NCI-H226 (cell line): ENCODE data around the gene ARPC5L.
"Not testable (repeated sequence)": the region's sequence is repeated elsewhere in the genome, so short reads cannot be mapped to it uniquely, and the experiment has no call there.

Experiments
- DNase-seq: peaks from one replicate; pipeline ENCODE4 v3.0.0-alpha.2; 2015

ARPC5L gene

DNA sequence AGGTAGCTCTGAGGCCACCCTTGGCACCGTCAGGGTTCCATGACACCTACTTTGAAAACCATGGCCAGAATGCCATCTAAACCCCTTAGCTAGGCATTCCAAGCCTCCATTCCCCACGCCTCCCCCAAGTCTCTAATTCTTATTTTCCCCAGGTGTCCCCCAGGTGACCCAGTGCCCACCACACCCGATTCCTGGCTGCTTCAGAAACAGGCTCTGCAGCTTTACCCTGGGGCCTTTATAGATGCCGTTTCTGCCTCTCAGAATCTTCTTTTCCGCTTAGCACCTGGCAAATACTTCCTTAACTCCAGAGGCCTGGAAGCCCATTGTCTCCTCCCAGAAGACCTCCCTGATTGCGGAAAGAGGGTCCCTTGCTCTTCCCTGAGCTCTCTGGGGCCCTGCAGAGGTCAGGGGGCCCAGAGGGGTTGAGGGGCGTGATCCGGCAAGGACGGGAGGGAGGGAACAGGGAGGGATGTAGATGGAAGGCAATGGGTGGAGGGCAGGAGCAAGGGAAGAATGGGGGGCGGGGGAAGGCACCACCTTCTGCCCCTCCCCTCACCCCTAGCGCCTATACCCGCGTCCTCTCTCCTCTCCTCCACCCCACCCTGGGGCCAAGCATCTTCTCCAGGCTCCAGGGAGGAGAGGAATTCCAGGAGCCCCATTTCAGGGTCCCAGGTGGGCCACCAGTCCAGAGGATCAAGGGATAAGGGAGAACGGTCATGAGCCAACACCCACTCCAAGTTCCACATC is 20.7 kb upstream of the ARPC5L start:
- no peak for DNase-seq

DNA sequence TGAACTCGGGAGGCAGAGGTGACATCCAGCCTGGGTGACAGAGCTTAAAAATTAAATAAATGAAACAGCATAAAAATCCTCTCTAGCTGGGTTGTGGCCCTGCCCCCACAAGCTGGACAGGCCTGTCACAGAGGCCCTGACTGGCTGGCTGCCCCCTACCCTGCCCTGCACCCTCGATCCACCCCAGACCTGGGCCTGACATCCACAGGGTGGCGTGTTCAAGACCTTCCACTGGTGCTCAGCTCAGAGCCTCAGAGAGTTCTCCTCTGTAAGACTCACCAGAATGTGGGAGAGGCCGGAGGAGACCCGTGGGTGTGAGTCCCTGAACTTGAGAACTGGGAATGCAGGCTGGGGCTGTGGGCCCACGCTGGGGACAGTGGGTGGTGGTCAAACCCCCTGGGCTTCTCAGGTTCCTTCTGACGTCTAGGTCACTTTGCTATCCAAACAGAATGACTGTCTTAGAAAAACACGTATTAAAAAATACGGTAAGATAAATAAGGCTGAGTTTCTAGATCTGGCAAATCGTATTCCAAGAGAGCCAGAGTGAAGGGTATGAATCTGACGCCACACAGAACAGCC is 18.4 kb upstream of the ARPC5L start:
- no peak for DNase-seq

DNA sequence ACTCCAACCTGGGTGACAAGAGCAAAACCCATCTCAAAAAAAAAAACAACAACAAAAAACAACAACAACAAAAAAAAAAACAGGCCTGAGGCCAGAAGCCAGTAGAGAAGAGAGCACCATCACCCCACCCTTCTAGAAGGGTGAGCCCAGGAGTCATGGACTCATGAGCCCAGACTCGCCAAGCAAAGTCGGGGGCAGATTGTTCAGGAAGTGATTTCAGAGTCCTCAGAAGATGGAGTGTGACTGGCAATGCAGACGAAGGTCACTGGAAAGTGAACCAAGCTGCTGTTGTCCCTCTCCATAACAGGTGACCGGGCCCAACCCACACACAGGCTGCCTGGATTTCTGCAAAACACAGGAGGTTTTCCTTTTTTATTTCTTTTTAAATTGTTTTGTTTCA is 17.6 kb upstream of the ARPC5L start:
- DNase-seq = no peak

DNA sequence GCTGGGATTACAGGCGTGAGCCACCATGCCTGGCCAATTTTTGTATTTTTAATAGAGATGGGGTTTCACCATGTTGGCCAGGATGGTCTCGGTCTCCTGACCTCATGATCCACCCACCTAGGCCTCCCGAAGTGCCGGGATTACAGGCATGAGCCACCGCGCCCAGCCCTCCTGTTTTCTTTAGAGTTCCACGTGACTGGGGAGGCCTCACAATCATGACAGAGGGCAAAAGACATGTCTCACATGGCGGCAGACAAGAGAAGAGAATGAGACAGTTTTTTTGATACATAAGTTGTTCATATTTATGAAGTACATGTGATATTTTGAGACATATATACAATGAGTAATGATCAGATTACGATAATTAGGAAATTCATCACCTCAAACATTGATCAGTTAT is 15.5 kb upstream of the ARPC5L start:
- not testable (repeated sequence) for DNase-seq

DNA sequence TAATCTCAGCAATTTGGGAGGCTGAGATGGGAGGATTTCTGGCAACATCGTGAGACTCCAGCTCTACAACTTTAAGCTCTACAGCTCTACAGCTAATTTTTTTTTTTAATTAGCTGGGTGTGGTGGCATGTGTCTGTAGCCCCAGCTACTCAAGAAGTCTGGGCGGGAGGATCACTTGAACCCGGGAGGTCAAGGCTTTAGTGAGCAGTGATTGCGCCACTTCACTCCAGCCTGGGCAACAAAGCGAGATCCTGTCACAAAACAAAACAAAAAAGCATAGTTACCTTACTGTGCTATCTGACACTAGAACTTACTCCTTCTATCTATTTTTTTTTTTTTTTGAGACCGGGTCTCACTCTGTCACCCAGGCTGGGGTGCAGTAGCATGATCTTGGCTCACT is 15.0 kb upstream of the ARPC5L start:
- no peak for DNase-seq

DNA sequence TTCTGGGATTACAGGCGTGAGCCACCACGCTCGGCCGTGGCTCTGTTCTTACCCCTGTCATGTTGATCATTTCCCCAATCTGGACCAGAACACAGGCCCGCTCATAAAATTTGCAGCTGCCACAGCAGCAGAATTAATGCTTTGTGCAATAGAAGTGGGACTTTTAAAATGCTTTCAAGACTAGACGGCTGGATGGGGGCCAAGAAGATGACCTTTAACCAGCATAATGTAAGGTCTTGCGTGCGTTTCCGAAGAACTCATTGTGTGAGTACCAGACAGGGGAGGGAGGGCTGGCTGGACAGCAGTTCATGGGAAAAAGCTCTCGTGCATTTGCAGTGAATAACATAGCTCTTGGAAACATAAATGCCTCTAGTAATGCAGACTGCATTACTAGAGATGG is 12.1 kb upstream of the ARPC5L start:
- no peak for DNase-seq

DNA sequence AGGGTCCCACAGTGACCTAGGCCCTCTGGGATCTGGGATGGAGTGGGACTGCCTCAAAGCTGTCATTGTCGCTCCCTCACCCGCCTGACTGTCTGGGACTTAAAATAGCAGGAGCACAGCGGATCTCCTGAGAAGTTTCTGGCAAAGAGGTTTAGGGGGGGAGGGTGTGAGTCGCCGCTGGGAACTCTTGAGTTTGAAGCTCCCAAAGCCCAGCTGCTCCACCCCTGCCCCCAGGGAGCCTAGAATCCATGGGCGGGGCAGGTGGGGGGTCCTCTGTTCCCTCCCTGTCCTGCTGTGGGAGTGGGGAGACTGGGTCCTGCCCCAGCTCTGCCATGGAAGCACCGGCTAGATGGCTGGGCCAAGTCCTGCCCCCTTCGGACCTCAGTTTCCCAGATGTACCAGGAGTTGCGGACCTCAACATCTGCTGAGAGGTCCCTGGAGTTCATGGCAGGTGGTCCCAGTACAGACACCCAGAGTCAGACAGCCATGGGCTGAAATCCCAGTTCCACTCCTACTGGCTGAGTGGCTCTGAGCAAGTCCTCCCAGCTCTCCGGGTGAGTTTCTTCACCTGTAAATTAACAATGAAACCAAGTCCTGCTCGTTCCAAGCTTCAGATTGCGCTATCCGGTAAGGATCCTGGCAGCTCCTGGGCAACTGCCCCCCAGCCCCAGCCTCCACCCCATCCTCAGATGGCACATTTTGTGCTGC is 9.7 kb upstream of the ARPC5L start:
- DNase-seq = no peak

DNA sequence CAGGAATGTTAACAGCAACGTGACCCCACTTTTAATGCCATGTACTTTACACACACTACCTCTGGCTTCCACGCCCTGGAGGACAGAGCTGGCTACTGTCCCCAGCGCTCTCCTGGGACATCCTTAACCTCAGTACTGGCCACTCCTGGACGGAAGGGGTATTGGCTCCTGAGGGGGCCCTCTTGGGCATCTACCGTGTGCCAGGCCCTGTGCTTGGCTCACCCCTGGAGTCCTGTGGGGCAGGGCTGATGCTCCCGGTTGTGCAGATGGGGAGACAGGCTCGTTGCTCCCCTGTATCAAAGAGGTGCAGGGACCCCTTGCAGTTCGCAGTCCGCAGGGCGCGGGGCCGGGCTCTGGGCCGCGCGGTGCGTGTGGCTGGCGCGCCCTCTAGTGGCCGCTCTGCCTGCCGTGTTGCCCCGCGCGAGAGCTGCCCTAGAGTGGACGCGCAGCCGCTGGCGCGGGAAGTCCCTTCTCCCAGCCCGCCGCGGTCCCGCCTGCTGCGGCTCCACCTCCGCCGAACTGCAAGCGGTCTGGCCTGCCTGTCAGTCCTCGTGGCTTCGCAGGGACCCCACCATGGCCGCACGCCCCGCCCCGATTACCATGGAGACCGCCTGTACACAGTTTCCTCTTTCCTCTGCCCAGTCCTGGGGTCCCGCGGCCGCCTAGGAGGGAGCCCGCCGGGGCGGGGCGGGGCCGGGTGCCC is 8.9 kb upstream of the ARPC5L start, which contains the start of gene WDR38:
Gene WDR38, plus strand, starts transcription at position 632 of the 703 bp plus-strand sequence. CDS start 72 bp downstream, outside the sequence.
- peak; percentile 60 for DNase-seq

DNA sequence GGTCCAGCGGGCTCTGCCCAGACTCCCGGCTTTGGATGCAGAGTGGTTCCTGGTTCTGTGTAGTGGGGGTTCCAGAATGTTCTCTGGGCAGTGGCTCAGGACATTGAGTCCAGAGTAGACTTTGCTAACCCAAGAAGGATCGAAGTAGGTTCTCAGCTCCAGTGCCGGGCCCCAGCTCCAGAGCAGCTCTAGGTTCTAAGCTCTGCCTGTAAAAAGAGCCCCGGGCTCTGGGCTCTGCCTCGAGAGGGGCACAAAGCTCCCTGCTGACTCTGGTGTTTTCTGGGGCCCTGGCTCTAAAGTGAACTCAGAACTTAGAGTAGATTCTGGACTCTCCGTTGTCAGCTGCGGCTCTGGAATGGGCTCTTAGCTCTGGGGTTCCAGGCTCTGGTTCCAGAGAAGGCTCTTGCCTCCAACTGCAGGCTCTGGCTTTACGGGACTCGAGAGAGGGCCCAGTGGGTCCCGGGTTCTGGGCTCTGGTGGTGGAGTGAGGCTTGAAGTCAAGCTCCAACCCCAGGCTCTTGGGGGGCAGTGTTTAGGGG is 8.3 kb upstream of the ARPC5L start:
- DNase-seq = no peak

DNA sequence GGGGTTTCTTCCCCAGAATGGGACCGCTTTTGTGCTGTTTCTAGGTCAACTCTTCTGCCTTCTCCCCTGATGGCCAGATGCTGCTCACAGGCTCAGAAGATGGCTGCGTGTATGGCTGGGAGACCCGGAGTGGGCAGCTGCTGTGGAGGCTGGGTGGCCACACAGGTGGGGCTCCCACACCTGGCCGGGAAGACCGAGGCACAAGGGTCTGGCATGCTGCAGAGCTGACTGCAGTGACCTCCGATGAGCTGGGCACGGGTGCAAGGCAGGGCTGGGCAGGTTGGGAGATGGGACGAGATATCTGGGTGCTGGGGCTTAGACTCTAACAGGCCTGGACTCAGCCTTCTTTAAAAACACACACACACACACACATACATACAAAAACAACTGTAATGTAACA is 7.8 kb upstream of the ARPC5L start:
- DNase-seq = no peak

DNA sequence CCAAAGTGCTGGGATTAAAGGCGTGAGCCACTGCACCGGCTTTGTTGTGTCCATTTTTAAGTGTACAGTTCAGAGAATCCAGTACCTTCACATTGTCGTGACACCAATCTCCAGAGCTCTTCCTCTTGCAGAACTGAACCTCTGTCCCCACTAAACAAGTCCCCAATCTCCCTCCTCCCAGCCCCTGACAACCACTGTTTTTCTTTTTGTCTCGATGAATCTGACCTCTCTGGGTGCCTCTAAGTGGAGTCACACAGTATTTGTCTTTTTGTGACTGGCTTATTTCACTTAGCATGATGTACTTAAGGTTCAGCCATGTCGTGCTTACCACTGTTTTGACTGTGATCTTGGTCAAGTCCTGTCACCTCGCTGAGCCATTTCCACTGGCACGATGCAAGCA is 7.1 kb upstream of the ARPC5L start:
- no peak for DNase-seq

DNA sequence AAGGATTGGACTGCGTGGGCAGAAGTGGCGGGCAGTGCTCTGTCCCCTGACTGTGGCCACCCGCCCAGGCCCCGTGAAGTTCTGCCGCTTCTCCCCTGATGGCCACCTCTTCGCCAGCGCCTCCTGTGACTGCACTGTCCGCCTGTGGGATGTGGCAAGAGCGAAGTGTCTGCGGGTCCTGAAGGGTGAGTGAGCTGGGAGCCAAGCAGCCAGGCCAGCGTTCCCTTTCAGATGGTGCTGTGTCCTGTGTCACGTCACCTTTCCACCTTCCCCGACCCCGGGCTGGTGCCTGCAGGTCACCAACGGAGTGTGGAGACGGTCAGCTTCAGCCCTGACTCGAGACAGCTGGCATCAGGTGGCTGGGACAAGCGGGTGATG is 6.4 kb upstream of the ARPC5L start:
- DNase-seq = no peak

DNA sequence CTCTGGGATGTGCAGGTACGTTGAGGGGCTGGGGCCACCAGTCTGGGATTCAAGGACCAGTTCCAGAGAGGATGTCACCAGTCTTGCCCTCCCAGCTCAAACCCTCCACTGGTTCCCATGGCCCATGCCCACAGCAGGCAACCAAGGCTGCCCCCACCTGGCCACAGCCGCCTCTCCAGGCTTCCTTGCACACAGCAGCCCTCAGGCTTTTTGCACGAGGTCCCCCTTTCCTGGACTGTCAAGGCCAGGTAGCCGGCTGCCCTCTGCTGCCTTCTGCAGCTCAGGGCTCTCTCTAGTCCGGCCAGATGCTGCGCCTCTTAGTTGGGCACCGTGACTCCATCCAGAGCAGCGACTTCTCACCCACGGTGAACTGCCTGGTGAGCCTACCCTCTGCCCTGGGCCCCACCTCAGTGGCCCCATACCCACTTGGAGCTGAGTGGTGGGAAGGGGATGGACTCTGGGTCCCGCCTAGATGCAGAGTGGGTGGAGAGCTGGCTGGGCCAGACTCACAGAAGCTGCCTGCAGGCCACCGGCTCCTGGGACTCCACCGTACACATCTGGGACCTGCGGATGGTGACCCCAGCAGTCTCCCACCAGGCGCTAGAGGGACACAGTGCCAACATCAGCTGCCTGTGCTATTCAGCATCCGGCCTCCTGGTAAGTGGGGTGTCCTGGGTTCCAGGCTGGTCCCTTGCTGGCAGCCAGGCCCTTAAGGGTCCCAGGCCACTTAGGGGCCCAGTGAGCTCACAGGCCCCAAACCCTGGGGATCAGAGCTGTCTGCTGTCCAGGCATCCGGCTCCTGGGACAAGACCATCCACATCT is 5.8 kb upstream of the ARPC5L start:
- DNase-seq = no peak

DNA sequence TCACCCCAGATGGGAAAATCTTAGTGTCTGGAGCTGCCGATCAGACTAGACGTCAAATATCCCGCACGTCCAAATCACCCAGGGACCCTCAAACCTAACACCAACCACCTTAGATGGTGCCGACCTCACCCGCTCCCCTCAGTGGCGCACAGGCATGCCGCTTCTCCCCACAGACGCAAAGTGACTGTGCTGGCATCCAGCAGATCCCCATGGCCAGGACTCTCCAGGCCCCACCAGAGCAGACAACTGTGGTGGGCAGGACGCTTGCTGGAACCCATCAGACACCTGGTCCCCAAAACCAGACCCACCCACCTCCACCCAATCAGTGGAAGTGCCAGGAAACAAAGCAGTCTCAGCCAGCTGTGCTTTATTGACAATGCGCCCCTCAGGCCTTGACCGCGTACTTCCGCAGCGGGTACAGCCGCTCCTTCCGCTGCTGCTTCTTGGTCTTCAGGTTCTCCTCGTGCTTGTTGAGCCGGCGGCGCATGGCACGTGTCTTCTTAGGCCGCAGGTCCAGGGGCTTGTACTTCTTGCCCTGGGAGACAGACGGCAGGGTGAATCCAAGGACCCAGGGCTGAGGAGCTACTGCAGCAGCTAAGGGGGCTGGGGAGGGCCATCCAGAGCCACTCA is 4.3 kb upstream of the ARPC5L start:
- DNase-seq = no peak

DNA sequence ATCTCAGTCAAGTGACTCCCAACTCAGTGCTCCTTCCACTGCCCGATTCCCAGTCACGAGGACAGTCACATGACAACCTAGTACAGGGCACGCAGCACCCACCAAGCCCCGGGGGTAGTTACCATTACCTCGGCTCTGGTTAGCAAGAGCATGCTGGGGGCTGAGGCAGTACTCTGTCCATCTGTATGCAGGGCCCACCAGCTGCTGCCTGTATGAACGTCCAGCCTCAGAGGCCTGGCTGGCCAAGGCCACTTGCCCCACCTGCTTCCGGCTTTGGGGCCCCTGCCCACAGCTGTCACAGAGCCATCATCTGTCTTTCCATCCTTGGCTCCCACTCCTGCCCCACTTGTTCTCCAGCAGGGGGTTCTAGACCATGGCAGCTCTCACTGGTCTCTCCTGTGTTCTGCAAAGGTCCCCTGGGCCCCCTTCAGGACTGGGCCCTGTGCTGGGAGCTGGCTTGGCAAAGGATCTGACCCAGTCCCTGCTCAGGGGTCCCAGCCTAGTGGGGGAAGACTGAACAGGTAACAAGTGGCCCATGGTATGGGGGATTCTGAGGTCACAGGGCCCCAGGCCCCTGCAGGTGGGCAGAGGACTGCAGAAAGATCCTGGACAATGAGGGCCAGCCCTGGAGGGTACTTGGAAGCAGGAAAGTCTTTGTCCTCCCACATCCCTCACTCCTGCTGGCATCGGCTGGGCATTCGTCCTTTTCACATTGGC is 3.4 kb upstream of the ARPC5L start:
- no peak for DNase-seq

DNA sequence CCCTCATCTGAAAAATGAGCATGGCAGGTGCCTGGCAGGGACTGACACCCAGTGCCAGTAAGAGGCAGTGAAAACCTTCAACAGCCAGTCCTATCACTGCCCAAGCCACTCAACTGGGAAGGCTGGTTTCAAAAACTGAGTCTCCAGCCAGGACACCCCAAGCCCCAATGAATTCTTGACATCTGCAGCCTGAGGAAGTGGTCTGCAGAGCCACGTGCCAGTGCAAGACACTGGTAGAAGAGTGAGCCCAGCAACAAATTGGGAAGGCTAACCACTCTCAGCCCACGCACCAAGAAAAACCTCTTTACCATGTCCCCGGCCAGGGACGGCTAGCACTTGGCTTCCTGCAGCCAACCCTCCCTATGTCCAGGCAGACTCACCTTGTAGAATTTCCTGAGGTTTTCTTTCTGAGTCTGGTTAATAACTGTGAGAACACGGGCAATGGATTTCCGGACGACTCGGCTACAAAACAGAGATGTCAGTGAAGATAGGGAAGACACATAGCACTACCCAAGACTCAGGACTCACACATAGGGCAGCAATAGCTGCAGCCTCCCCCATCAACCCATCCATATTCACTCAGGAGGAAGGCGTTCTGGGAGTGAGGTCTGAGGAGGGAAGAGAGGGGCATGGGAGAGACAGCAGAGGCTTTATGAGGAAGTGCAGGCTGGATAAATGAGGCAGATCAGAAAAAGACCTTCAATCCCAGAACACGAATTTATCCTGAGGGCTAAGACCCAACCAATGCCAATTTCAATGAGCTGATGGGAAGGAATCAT is 1.9 kb upstream of the ARPC5L start:
- DNase-seq = no peak

DNA sequence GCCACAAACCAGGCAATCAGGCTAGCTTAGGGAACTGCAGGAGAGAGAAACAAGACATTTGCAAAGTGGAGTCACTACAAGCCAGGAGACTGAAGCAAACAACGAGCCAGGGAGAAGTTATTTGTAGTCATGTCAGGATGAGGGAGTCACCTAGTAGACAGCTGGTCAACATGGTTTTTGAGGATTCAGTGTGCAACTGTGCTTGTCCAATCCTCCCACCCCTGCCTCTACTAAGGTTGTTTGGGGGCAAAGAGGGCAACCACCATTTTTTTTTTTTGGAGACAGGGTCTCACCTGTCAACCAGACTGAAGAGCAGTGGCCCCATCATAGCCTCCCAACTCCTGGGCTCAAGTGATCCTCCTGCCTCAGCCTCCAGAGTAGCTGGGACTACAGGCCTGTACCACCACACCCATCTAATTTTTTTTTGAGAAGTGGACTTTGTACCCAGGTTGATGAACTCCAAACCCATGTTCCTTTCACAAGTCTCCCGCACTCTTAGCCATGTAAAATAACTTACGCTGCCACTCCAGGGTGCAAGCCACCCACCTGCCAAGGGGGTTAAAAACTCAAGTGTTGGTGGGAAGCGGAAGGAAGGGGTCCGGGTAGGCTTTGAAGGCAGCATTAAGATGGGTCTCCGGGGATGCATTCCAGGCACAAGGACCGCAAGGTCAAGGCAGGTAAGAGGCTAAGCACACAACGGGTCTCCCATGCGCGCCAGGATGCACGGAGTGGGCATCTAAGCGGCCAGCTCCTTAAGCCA is 1.2 kb upstream of the ARPC5L start:
- no peak for DNase-seq

DNA sequence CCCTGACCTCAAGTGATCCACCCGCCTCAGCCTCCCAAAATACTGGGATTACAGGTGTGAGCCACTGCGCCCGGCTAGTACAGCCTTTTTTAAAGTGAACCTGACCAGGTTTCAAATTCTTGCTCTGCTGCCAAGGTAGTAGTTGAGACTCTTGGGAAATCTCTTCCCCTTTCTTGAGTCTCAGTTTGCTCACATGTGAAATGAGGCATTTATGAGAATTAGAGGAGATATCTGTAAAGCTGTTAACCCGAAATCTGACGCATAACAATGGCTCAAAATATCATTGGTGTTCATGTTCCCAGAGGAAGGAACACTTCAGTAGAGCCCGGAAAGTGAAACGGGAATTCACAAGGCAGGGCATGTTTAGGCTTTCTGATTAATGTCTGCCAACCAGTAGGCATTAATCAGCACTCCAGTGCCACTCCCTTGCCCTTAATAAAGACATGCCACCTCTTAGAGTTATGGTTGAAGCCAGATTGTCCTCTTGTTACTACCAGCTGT is 1.5 kb downstream of the ARPC5L start:
- no peak for DNase-seq
